Stomach (tissue), 4 donors: ENCODE data around the gene AKAP4.

ENCODE experiments used
- EP300 ChIP-seq: sonication (generic); formaldehyde crosslinking; IDR thresholded peaks from one replicate; pipeline ENCODE4 v1.6.1; 2017; ENCODE audit warnings: antibody characterized with exemption
- TF ChIP-seq, protein P1 (sequence below), 7 experiments: fragments of 450-650 bp in 4 of 7; fragments of 200-600 bp in 3 of 7; sonication (generic) in 3 of 7; IDR thresholded peaks; one replicate each; pipeline ENCODE4 v1.5.1; 2016 to 2019; ENCODE audit warnings: antibody characterized with exemption in 7 of 7, control low read depth in 2 of 7, mild to moderate bottlenecking in 1 of 7

GRCh38 chrX:50158593-50158992, 42.2 kb downstream of the AKAP4 start:
- TF ChIP-seq, protein P1, sequence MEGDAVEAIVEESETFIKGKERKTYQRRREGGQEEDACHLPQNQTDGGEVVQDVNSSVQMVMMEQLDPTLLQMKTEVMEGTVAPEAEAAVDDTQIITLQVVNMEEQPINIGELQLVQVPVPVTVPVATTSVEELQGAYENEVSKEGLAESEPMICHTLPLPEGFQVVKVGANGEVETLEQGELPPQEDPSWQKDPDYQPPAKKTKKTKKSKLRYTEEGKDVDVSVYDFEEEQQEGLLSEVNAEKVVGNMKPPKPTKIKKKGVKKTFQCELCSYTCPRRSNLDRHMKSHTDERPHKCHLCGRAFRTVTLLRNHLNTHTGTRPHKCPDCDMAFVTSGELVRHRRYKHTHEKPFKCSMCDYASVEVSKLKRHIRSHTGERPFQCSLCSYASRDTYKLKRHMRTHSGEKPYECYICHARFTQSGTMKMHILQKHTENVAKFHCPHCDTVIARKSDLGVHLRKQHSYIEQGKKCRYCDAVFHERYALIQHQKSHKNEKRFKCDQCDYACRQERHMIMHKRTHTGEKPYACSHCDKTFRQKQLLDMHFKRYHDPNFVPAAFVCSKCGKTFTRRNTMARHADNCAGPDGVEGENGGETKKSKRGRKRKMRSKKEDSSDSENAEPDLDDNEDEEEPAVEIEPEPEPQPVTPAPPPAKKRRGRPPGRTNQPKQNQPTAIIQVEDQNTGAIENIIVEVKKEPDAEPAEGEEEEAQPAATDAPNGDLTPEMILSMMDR (IDR thresholded peaks at IDR 0.05), result no peak
- no peak for TF ChIP-seq EP300
